DLD1 (cell line): Measurements from ENCODE around the gene PANK1.
"Not testable (repeated sequence)": the region's sequence is repeated elsewhere in the genome, so short reads cannot be mapped to it uniquely, and the experiment has no call there.

Experiments used
- in situ Hi-C: cut with HindIII; loops from 2 replicates; pipeline ENCODE4 v1.10.0; 2017; ENCODE audit warnings: low sequenced_read_pairs

PANK1 gene

DNA sequence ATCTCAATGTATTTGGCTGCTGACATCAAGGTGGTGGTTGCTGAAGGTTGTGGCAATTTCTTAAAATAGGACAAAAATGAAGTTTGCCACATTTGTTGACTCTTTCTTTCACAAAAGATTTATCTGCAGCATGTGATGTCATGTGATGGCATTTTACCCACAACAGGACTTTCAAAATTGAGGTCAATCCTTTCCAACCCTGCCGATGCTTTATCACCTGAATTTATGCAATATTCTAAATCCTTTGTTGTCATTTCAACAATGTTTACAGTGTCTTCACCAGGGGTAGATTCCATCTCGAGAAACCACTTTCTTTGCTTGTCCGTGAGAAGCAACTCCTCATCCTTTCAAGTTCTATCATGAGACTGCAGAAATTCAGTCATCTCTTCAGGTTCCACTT is 69.0 kb downstream of the PANK1 start:
- in situ Hi-C loops = no loop called here

DNA sequence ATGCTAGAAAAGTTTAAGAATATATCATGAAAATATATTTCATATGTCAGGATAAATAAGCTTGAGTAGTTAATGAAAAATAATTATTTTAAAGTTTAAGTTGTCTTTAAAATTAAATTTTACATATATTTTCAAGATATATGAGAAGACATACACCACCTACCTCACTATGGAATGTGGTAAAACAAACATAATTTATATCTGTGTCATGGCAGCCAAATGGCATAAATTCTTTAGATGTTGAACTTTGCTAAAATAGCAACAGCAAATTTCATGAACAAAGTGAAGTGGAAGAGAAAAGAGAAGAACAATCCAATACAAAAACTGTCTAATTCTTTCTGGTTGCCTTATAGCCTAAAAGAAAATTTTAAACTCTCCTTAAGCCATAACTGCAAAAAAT is 70.0 kb downstream of the PANK1 start:
- in situ Hi-C loops = no loop called here

GRCh38 chr10:89574368-89574767 is 70.7 kb downstream of the PANK1 start:
- in situ Hi-C loops = no loop called here

DNA sequence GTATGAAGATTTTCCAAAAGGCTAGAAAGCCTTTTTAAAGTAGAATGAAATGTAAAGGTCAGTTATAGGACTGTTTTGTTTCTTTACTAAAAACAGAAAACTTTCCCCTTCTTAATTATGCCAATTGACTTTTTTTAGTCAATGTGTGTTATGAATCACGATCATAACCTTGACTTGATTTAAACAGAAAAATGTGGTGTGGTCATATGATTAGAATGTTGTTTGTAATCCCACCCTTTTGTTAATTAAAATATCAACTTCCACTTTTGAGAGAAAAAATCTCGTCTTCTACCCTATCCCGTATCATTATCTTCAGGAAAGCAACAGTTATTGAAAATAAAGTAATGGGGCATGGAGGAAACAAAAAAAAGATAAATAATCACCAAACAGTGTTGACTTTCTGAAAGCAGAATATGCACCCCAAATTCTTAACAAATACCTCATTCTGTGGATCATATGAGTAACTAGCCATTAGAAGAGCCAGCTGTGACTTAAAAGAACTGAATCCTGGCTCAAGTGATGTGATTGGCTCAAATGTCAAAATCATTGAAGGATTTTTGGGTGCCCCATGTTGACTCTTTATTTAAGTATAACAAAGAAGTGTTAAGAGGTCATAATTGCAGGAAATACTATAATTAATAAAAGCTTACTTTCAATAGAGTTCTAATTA is 77.3 kb downstream of the PANK1 start:
- in situ Hi-C loops = no loop called here

GRCh38 chr10:89566992-89567391 is 78.0 kb downstream of the PANK1 start:
- in situ Hi-C loops = no loop called here

DNA sequence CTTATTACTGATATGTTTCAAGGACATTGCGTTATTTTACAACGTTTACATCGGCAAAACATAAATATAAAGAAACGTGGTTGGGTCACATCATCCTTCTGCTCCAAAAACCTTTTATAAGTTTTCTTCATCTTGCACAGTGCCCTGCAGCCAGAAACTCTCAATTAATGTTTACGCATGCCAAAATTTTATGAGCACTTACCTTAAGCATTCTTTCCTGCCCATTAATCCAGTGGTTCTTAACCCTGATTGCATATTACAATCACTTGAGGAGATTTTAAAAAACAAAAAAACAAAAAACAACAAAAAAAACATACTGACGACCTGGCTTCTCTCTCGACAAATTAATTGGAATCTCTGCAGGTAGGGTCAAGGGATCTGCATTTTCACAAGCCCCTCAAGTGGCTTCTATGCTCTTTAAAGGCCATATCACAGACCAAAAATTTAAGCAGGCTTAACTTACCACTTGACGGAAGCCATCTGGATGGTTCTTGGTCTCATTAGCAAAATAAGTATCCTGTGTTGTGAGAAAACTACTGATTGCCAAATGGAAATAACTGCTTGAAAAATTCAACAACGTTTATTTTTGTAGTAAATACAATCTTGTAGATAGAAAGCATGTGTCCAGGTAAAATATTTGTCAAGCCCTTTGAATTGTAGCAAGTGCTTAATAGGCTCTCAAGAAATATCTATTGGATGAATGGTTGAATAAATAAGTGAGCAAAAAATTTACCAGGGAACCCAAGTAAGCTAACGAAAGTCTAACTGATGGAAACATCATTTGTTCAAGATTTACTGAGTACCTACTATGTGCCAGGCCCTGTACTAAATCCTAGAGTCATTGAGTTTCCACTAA is 78.7 kb downstream of the PANK1 start:
- in situ Hi-C loops = no loop called here

DNA sequence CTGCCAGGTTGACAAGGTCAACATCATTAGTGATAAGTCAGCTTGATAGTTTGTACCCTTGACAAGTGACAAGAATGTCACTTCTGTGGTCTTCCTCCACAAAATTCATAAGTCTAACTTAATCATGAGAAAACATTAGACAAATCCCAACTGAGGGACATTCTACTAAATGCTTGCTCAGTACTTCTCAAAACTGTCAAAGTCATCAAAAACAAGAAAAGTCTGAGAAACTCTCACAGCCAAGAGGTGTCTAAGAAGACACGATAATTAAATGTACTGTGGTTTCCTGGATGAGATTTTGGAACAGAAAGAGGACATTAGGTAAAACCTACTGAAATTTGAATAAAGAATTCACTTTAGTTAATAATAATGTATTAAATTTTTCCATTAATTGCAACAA is 79.9 kb downstream of the PANK1 start:
- in situ Hi-C loops = no loop called here

DNA sequence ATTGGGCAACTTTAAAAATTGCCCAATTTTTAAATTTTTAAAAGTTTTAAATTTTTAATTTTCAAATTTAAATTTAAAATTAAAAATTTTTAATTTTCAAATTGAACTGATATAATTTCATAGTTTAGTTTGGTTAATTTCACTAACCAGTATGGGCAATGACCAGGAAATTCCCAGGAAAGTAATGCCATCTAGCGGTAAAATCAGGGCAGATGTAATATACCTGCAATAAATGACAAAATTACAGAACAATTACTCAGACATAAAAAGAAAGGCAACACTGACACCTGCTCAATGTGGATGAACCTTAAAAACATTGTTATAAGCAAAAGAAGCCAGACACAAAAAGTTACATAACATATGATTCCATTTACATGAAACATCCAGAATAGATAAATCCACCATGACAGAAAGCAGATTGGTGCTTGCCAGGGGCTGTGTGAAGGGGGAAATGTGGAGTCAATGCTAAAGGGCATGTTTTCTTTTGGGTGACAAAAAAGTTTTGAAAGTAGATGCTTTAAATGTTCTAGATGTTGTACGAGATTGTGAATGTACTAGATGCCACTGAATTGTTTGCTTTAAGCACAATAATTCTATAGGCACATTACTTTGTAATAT is 81.1 kb downstream of the PANK1 start:
- in situ Hi-C loops = no loop called here

GRCh38 chr10:89563311-89563710 is 81.7 kb downstream of the PANK1 start:
- in situ Hi-C loops = no loop called here

- in situ Hi-C loops = no loop called here
Measured at GRCh38 chr10:89556600-89556999, 88.4 kb downstream of the PANK1 start.

DNA sequence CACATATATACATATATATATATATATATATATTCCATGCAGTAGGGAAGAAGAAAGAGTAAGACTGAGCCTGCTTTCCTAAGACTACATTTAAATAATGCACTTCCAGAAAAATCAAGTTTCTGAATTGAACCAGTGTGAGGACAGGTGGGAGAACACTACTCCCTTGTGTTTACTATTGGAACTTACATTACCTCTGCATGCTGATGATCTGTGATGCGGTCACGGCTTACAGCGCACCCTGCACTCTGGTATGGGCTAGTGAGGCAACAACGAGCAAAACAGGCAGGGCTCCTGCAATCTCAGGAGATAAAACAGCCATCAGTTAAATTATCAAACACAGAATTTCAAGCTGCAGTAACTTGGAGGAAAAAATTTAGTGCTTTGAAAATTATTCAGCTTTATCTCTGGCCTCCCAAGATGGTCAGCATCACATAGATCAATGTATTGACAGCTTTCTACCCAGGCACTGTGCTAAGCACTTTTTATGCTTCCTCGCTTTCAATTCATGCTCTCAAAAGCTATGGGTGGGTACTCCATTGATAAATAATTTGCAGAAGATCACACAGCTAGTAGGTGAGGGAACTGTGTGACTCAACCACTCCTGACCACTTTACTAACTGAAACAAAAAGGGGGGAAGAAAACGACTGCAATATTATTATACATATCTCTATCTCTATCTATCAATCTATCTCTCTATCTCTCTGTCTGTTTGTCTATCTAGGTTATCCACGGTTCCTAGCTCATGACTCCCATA is 89.2 kb downstream of the PANK1 start:
- in situ Hi-C loops = no loop called here

DNA sequence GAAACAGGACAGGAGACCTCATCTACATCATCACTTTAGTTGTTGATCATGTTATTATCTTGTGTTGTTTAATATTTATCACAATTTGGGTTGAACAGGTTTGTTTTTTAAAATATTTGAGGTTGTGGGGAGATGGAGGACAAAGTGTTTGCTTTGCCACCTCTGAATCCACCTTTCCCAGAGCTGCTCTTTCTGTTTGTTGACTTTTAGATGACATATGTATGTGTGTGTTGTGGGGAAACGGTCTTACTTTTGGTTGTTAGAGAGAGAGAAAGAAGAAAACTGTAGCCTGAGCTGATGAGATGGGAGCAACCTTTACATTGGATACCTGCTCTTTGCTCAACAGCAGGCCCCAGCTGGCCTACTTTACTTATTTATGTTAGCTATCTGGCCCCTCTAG is 90.6 kb downstream of the PANK1 start:
- in situ Hi-C loops = no loop called here

DNA sequence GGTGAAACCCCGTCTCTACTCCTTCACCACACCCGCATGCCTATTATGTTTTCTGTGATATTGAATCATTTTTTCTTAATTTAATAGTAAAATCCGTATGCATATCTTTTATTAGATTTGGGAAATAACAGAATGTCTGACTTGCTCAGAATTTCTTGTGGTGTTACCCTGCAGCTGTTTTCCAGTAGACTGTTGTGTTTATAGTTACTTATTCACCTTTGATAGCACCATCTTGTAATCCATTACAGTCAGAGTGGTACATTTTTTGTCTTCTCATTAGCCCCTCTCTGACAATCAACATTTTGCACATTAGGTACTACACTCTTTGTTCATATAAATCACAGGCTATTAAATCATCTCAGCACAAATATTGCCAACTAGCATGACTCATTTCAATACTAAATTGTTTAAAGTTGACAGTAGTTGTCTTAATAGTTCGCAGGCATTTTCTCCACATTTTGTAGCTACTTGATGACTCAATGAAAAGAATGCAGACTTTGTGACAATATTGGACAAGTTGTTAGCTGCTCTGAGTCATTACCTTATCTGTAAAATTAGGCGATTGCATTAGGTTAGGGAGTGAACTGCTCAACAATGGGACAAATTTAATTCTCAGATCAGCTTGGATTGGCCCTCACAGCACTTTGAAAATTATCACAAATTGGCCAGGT is 91.8 kb downstream of the PANK1 start:
- in situ Hi-C loops = no loop called here

DNA sequence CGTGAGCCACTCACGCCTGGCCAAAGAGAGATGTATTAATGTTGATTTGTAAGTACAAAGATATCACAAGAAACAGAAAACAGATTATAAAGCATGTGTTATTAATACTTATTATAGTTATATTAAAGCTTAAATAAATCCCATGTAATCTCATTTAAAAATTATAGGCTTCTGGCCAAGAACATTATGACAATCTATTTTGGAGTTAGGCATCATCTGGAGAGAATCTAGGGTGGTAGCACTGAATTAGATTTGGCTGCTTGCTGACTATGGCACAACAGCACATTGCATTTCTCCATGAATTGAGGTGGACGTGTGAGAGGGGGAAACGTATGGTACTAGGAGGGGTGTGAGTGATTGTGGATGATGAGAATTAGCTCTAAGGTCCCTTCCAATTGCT is 92.8 kb downstream of the PANK1 start:
- in situ Hi-C loops = no loop called here

GRCh38 chr10:89550509-89550908 is 94.5 kb downstream of the PANK1 start:
- in situ Hi-C loops = no loop called here

GRCh38 chr10:89549510-89549909 is 95.5 kb downstream of the PANK1 start:
- in situ Hi-C loops = no loop called here

GRCh38 chr10:89548673-89549072 is 96.4 kb downstream of the PANK1 start:
- in situ Hi-C loops = no loop called here

DNA sequence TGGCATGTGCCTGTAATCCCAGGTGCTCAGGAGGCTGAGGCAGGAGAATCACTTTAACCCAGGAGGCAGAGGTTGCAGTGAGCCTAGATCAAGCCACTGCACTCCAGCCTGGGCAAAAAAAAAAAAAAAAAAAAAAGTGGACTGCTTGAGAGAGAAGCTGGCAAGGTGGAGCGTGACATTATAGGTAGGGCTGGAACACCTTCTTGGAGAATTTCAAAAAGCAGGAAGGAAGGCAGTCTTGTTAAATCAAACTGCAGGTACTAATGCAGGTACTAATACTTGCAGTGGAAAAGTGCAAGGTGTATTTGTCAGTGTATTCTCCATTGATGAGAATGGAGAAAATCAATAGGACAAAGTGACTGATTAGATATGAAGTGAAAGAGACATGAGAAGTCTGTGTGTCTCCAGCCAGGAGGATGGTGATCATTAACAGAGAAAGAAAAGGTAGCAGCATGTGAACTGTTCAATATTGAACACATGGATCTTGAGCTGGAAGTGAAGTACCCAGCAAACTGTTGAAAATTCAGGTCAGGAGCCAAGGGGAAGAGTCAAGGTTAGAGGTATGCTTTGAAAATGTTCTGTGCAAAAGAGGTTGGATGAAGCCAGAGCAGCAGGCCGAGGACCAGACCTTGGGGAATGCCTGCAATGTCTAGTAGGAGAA is 97.1 kb downstream of the PANK1 start:
- in situ Hi-C loops = no loop called here

DNA sequence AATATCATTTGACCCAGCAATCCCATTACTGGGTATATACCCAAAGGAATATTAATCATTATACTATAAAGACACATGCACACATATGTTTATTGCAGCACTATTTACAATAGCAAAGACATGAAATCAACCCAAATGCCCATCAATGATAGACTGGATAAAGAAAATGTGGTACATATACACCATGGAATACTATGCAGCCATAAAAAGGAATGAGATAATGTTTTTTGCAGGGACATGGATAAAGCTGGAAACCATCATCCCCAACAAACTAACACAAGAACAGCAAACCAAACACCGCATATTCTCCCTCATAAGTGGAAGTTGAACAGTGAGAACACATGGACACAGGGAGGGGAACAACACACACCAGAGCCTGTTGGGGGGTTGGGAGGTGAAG is 98.4 kb downstream of the PANK1 start:
- in situ Hi-C loops = not testable (repeated sequence)

DNA sequence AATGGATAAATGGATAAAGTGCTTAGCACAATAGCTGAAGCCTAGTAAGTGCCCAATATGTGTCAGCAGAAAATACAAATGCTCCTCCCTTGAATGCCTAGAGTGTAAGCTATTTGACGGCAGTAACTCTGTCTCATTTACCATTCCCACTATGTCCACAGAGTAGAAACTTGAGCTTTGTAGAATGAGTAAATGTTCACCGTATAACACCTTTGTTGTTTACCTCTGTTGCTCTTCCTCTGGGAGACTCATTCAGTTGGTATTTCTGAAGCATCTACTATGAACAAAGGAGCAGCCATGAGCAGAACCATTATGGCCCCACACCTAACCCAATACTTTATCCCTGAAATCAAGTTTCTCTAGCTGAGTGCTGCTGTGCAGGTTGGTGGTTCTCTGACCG is 101.2 kb downstream of the PANK1 start:
- in situ Hi-C loops = no loop called here
